Natural killer cell treated with Interleukin-12 subunit alpha and Interleukin-12 subunit beta and Interleukin-15 and Interleukin-18, amount 100 ng/mL, for 72 hours (primary cell): ENCODE results near the gene STIM2. TPM values are rescaled to one million over a fixed set of nuclear protein-coding genes. Genes with fewer than 3 reads are reported as not detected.

Experiments used
- ATAC-seq, 2 donors: fragments of 150-1000 bp; cut with Tn5 transposase in 1 of 2; sonication (Bioruptor Pico), chemical (Tn5 transposase) in 1 of 2; 2 replicates each; pipeline ENCODE4 v1.10.0; 2021
- DNase-seq: peaks from one replicate; pipeline ENCODE4 v3.0.0; 2022; ENCODE audit warnings: low spot score
- H3K27ac Mint-ChIP-seq, 2 donors: 1 replicate in 1 of 2; 2 replicates in 1 of 2; pipeline ENCODE4 v1.8.0; 2022; ENCODE audit warnings: mixed read lengths in 2 of 2, mild to moderate bottlenecking in 1 of 2, moderate library complexity in 1 of 2
- H3K27me3 Mint-ChIP-seq, 2 donors: 1 replicate in 1 of 2; 2 replicates in 1 of 2; pipeline ENCODE4 v1.8.0; 2022; ENCODE audit warnings: mixed read lengths in 2 of 2
- H3K36me3 Mint-ChIP-seq: one replicate; pipeline ENCODE4 v1.8.0; 2022; ENCODE audit warnings: mixed read lengths
- H3K4me1 Mint-ChIP-seq, 2 donors: 1 replicate in 1 of 2; 2 replicates in 1 of 2; pipeline ENCODE4 v1.8.0; 2022; ENCODE audit warnings: low read depth in 2 of 2, mixed read lengths in 2 of 2, mild to moderate bottlenecking in 1 of 2
- H3K4me3 Mint-ChIP-seq: one replicate; pipeline ENCODE4 v1.8.0; 2022; ENCODE audit warnings: mixed read lengths
- H3K9me3 Mint-ChIP-seq: 2 replicates; pipeline ENCODE4 v1.8.0; 2022; ENCODE audit warnings: mixed read lengths
- total RNA-seq, 2 donors: library from RNA; stranded (reverse); gene quantifications; one replicate each; pipeline ENCODE4 v1.2.3, GENCODE V29; 2022

The STIM2 gene
- total RNA-seq, 2 donors from 2014 or later = 55.5 to 57.9 TPM

- H3K4me1 Mint-ChIP-seq = peaks cover 43 to 72% of the 10 kb centered on the region in 2 donors
- H3K27ac Mint-ChIP-seq = no peak overlapping the region
- H3K4me3 Mint-ChIP-seq = no peak overlapping the region
- ATAC-seq = no peak
- H3K9me3 Mint-ChIP-seq = no peaks in the 10 kb centered on the region
- peaks cover 2% of the 10 kb centered on the region for H3K36me3 Mint-ChIP-seq
- no peaks in the 10 kb centered on the region for H3K27me3 Mint-ChIP-seq
- no peak for DNase-seq
Observed at GRCh38 chr4:26909369-26909768, 48.7 kb downstream of the STIM2 start.

GRCh38 chr4:26911254-26911653 is 50.6 kb downstream of the STIM2 start:
- H3K4me1 Mint-ChIP-seq = peaks cover 42 to 73% of the 10 kb centered on the region in 2 donors
- no peak for DNase-seq
- H3K27me3 Mint-ChIP-seq = no peaks in the 10 kb centered on the region
- no peak for ATAC-seq
- H3K27ac Mint-ChIP-seq = peak overlapping the region; percentile 56 to 69
- no peaks in the 10 kb centered on the region for H3K9me3 Mint-ChIP-seq
- H3K36me3 Mint-ChIP-seq = no peaks in the 10 kb centered on the region
- peak overlapping the region; percentile 28 for H3K4me3 Mint-ChIP-seq

DNA sequence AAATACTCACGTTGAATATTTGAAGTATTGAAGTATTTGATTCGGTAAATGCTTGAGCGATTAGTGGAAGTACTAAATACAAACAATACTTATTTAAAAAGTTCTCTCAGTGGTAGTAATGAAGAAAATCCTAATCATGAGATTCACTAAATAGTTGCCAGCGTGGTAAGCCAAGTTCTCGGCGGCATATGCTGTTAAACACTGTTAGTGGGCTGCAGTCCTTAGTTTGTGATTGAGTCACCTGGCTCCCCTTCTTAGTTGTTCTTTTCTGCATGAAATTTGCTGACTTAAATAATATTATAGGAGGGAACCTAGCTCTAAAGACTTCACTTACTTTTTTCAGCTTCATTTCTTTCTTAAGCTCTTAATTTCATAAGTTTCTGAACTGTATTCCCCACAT is 51.4 kb downstream of the STIM2 start:
- Mint-ChIP-seq H3K4me1 (peaks cover 47 to 81% of the 10 kb centered on the region in 2 donors), H3K27me3 (no peaks in the 10 kb centered on the region), H3K27ac (peak overlapping the region; percentile 56 to 74), H3K4me3 (peak overlapping the region; percentile 28), H3K36me3 (no peaks in the 10 kb centered on the region), H3K9me3 (no peaks in the 10 kb centered on the region)
- DNase-seq (no peak), ATAC-seq (peak in 1 of 2 donors; percentile 54)

GRCh38 chr4:26912810-26913209 is 52.2 kb downstream of the STIM2 start:
- ATAC-seq (peak; percentile 58 to 74), DNase-seq (no peak)
- H3K27ac Mint-ChIP-seq = peak overlapping the region; percentile 56 to 74
- no peaks in the 10 kb centered on the region for H3K36me3 Mint-ChIP-seq
- H3K27me3 Mint-ChIP-seq = no peaks in the 10 kb centered on the region
- H3K4me1 Mint-ChIP-seq = peaks cover 54 to 84% of the 10 kb centered on the region in 2 donors
- H3K9me3 Mint-ChIP-seq = no peaks in the 10 kb centered on the region
- peak overlapping the region; percentile 61 for H3K4me3 Mint-ChIP-seq

DNA sequence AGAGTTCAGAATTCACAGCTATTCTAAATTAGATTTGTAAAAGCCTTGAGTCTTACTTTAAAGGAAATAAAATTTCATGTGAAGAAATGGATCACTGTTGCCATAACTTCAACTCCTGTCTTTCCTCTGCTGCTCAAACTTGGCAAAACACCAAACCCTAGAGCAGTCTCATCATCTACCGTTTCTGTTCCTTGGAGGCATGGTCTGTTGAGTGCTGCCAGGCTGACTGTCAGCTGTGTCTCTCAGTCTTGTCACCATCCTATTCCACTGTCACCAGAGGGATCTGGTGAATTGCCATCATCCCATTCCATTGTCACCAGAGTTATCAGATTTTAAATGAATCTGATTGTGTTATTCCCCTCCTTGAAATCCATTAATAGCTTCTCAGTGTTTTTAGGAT is 55.6 kb downstream of the STIM2 start:
- ATAC-seq = no peak

GRCh38 chr4:26930964-26931363 is 70.3 kb downstream of the STIM2 start:
- Mint-ChIP-seq H3K4me3 (no peak overlapping the region), H3K4me1 (peaks cover 22 to 32% of the 10 kb centered on the region in 2 donors), H3K36me3 (peaks cover 6% of the 10 kb centered on the region), H3K27me3 (no peaks in the 10 kb centered on the region), H3K9me3 (no peaks in the 10 kb centered on the region), H3K27ac (peak overlapping the region in 1 of 2 donors; percentile 36)
- DNase-seq = no peak
- ATAC-seq = peak in 1 of 2 donors; percentile 49

More for the DNA sequence above, 55.6 kb downstream of the STIM2 start:
- Mint-ChIP-seq H3K4me3 (no peak overlapping the region), H3K36me3 (peaks cover 14% of the 10 kb centered on the region), H3K27ac (peak overlapping the region; percentile 8 to 91), H3K9me3 (no peaks in the 10 kb centered on the region), H3K27me3 (no peaks in the 10 kb centered on the region), H3K4me1 (peaks cover 55 to 59% of the 10 kb centered on the region in 2 donors)
- DNase-seq = no peak

DNA sequence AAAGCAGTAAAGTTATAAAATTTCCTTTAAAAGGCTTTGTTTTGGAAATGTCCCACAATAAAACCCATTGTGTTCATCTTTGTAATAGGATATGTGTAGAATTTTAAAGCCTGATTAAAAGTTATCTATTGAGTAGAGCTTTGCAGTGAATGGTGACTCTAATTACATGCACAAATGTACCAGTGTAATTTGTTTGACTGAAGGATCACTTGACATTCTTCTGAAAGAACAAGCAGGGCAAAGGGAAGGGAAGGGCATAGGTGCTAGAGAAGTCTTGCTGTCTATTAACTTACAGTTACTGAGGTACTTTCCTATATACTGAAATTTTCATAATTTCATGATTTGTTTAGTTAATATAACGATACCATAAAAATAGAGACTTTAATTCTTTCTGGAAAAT is 70.8 kb downstream of the STIM2 start:
- H3K36me3 Mint-ChIP-seq = peaks cover 6% of the 10 kb centered on the region
- H3K4me3 Mint-ChIP-seq = no peak overlapping the region
- DNase-seq (no peak), ATAC-seq (no peak)
- no peaks in the 10 kb centered on the region for H3K27me3 Mint-ChIP-seq
- H3K9me3 Mint-ChIP-seq = no peaks in the 10 kb centered on the region
- peaks cover 27 to 37% of the 10 kb centered on the region in 2 donors for H3K4me1 Mint-ChIP-seq
- H3K27ac Mint-ChIP-seq = peak overlapping the region in 1 of 2 donors; percentile 36

- Mint-ChIP-seq H3K27me3 (no peaks in the 10 kb centered on the region), H3K27ac (peak overlapping the region in 1 of 2 donors; percentile 36), H3K4me3 (no peak overlapping the region), H3K9me3 (no peaks in the 10 kb centered on the region), H3K36me3 (peaks cover 6% of the 10 kb centered on the region), H3K4me1 (peaks cover 31 to 42% of the 10 kb centered on the region in 2 donors)
- no peak for ATAC-seq
- DNase-seq = no peak
Observed at GRCh38 chr4:26931966-26932365, 71.3 kb downstream of the STIM2 start.

GRCh38 chr4:26935397-26935796 is 74.8 kb downstream of the STIM2 start:
- H3K27ac Mint-ChIP-seq = peak overlapping the region in 1 of 2 donors; percentile 63
- no peaks in the 10 kb centered on the region for H3K27me3 Mint-ChIP-seq
- DNase-seq (no peak), ATAC-seq (no peak)
- H3K9me3 Mint-ChIP-seq = no peaks in the 10 kb centered on the region
- H3K36me3 Mint-ChIP-seq = peaks cover 6% of the 10 kb centered on the region
- no peak overlapping the region for H3K4me3 Mint-ChIP-seq
- peaks cover 40 to 58% of the 10 kb centered on the region in 2 donors for H3K4me1 Mint-ChIP-seq

DNA sequence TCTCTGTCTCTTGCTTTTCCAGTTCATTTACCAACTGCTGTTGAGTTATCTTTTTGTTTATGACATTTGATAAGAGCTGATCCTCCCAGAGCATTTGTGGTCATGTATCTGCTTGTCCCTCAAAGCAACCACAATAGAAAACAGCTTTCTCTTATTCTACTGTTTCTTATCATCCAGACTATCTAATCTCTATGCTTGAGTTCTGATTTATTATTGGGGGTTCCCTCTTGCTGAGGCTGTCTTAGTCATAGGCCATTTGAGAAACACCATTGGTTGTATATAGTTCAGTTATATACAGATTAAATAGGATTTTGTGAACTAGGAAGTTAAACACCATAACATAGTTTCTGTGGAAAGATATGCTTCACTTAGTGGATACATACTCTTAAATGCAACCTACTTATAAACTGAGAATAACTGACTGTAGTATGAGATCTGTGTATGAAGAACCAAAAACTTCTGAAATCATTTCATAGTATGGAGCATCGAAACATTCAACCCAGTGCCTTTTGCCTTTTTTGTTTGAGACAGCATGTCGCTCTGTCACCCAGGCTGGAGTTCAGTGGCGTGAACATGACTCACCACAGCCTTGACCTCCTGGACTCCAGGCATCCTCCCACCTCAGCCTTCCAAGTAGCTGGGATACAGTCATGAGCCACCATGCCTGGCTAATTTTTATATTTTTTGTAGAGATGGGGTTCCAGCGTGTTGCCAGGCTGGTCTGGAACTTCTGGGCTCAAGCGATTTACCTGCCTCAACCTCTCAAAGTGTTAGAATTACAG is 75.8 kb downstream of the STIM2 start:
- Mint-ChIP-seq H3K36me3 (peaks cover 6% of the 10 kb centered on the region), H3K9me3 (no peaks in the 10 kb centered on the region), H3K27me3 (no peaks in the 10 kb centered on the region), H3K4me1 (peaks cover 40 to 61% of the 10 kb centered on the region in 2 donors), H3K27ac (peak overlapping the region in 1 of 2 donors; percentile 63), H3K4me3 (no peak overlapping the region)
- ATAC-seq (peak; percentile 28 to 36), DNase-seq (no peak)

DNA sequence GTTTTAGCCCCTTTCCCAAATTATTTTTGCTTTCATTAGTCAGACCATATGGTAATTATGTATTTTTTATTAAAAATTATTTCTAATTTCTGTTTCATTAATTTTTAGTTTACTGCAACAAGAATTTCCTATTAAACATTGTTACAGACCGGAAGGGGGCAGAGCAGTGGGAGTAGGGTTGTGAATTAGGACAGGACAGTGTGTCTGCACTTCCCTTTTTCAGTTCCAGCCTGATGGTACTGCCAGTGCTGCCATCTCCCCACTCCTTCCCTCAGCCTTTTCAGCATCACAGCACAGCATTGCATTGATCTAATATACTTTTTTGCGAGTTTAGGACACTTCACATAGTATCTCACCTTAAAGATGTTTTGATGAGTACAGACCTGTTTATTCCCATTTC is 76.5 kb downstream of the STIM2 start:
- no peak for ATAC-seq
- H3K27ac Mint-ChIP-seq = no peak overlapping the region
- H3K4me3 Mint-ChIP-seq = no peak overlapping the region
- no peak for DNase-seq
- H3K9me3 Mint-ChIP-seq = no peaks in the 10 kb centered on the region
- H3K36me3 Mint-ChIP-seq = peaks cover 6% of the 10 kb centered on the region
- H3K27me3 Mint-ChIP-seq = no peaks in the 10 kb centered on the region
- peaks cover 42 to 59% of the 10 kb centered on the region in 2 donors for H3K4me1 Mint-ChIP-seq

GRCh38 chr4:26937567-26937966 is 76.9 kb downstream of the STIM2 start:
- peaks cover 5% of the 10 kb centered on the region for H3K36me3 Mint-ChIP-seq
- H3K4me1 Mint-ChIP-seq = peaks cover 45 to 60% of the 10 kb centered on the region in 2 donors
- no peaks in the 10 kb centered on the region for H3K27me3 Mint-ChIP-seq
- no peak for ATAC-seq
- no peak overlapping the region for H3K27ac Mint-ChIP-seq
- no peak overlapping the region for H3K4me3 Mint-ChIP-seq
- no peaks in the 10 kb centered on the region for H3K9me3 Mint-ChIP-seq
- no peak for DNase-seq

GRCh38 chr4:26938516-26938915 is 77.9 kb downstream of the STIM2 start:
- H3K4me3 Mint-ChIP-seq = no peak overlapping the region
- H3K4me1 Mint-ChIP-seq = peaks cover 47 to 61% of the 10 kb centered on the region in 2 donors
- H3K27ac Mint-ChIP-seq = no peak overlapping the region
- no peaks in the 10 kb centered on the region for H3K27me3 Mint-ChIP-seq
- DNase-seq (no peak), ATAC-seq (no peak)
- H3K36me3 Mint-ChIP-seq = no peaks in the 10 kb centered on the region
- H3K9me3 Mint-ChIP-seq = no peaks in the 10 kb centered on the region

GRCh38 chr4:26941951-26942350 is 81.3 kb downstream of the STIM2 start:
- H3K4me3 Mint-ChIP-seq = no peak overlapping the region
- peaks cover 51 to 64% of the 10 kb centered on the region in 2 donors for H3K4me1 Mint-ChIP-seq
- no peaks in the 10 kb centered on the region for H3K27me3 Mint-ChIP-seq
- no peak overlapping the region for H3K27ac Mint-ChIP-seq
- H3K36me3 Mint-ChIP-seq = no peaks in the 10 kb centered on the region
- H3K9me3 Mint-ChIP-seq = no peaks in the 10 kb centered on the region
- no peak for DNase-seq
- ATAC-seq = no peak
